GM19397 (cell line): ENCODE measurements around the gene TMTC3.
"Not testable (repeated sequence)": the region's sequence is repeated elsewhere in the genome, so short reads cannot be mapped to it uniquely, and the experiment has no call there.

Experiments used
- ATAC-seq: cut with Tn5 transposase; IDR thresholded peaks from one replicate; pipeline ENCODE4 v1.9.1; 2021; ENCODE audit warnings: mild to moderate bottlenecking, moderate library complexity; ENCODE audit not compliant: unreplicated experiment

Gene TMTC3

DNA sequence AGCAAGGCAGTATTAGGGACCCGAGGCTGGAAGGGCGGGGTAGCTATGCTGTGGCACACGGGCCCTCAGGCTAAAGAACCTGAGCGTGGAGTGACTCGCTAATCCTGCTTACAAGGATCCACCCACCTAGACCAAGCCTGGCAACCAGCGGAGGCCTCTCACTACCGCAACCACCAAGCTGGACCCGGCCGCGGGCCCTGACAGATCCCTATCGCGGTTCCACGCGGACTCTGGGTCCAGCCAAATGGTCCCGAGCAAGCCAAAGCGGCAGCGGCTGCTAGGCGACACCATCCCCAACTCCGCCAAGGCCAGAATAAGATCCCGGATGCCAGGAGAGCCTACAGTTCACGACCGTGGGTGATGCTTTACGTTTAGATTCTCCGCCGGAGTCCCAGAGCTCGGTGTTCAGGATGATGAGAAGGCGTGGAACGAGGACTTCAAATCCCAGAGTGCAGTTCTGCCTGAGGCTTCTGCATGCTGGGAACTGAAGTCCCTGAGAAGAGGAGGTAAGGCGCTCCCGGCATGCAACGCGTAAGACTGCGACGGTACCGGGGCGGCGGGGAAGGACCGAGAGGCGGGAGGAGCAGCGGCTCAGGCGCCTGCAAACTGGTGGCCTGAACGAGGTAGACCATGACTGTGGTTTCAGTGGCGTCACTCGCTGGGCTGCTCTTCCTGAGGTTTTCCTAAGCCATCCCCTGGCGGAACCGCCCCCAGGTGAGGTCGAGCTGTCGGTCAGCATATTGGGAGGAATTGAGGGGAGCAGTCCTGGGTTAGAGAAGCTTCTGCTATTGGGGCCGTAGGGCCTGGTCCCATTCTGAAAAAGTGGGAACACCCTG, at the start of gene TMTC3, which contains the start of gene CEP290:
TSS of gene TMTC3 (plus strand) at position 534 of the 836 bp plus-strand sequence. CDS start 6,009 bp downstream, outside the sequence.
TSS of gene CEP290 (minus strand) at position 315 of the 836 bp plus-strand sequence. CDS start 781 bp downstream, outside the sequence.
- ATAC-seq = peak; percentile 91

DNA sequence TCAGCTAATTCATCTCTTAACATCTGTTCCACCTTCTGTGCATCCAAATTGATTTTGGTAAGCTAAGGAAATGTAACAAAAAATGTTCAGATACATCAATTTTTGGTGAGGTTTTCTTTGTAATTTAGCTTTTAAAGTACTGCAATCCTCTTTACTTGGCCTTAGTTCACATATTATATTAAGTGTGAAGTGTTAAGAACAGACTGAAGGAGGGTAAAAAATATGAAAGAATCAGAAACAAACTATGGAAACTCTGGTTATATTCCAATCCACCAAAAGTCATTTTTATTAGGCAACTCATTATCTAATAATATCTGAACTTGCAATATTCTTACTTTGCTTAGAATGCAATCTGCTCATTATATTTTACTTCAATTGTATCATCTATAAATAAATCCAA, 49.3 kb upstream of the TMTC3 start:
- no peak for ATAC-seq

DNA sequence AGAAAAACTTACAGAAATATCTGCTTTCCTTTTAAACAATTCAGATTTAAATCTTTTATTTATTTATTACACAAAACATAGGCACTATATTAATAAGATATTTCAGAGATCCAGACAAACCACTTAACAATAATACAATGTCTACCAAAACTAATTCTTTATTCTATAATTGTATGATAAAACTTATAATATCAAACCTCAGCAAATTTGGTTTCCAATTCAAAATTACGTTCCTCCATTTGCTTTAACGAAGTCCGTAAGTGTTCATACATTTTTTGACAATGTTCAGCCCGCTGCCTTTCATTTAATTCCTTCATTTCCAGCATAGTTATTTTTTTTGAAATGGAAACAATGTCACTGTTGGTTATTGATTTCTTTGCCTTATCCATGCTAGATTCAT, 48.5 kb upstream of the TMTC3 start:
- no peak for ATAC-seq

DNA sequence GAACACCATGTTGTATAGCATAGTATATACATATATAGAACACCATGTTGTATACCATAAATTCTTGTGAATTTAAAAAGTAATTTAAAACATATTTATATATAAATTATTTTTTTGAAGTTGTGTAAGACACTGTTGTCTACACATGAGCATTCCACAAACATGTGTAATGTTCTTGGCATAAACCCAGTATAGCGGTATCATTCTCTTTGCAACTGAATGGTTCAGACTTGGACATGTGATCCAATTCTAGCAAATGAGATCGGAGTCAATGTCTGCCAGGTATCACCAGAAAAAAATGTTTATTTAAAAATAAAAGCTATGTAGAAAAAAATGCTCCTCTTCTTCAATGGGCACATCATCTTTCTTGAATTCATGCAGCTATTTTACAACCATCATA, 34.1 kb upstream of the TMTC3 start:
- no peak for ATAC-seq

DNA sequence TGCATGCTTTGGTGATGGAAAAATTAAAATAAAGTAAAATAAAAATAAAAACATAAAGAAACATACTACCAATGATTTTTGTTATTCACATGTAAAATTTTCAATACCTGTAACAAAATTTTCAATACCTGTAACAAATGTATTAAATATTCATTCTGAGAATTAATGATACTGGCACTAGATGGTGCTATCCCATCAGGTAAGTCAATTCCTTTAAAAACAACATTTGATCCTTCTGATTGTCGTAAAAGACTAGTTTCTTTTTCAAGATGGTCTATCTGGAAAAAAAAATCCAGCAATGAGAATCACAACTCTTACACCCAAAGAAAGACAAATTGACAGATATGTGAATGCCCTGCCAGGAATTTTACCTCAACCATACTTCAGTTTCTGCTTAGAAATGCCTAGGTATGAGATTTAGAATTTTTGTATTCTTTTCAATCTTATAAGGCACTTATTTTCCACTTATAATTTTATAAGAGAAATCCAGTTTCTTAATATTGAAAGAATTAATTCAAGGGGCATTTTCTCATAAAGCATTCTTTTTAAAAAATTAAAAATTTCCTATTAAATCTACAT, 30.9 kb upstream of the TMTC3 start:
- ATAC-seq = no peak

DNA sequence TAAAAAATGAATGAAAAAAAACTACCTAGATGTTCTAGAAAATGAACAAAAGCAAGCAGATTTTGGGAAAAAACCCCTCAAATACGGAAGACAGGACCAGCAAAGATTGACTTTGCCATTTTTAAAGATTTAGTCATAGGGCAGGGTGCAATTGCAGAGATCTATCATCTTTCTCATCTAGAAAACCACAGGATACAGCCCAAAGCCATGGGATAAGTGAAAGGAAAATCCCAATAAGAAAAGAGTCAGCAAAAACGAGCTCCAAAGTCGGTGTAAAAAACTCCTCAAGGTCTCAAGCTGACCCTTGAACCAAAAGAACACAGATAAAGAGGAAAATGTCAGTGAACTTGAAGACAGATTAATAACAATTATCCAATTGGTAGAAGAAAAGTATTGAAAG, 28.2 kb upstream of the TMTC3 start:
- ATAC-seq = no peak

DNA sequence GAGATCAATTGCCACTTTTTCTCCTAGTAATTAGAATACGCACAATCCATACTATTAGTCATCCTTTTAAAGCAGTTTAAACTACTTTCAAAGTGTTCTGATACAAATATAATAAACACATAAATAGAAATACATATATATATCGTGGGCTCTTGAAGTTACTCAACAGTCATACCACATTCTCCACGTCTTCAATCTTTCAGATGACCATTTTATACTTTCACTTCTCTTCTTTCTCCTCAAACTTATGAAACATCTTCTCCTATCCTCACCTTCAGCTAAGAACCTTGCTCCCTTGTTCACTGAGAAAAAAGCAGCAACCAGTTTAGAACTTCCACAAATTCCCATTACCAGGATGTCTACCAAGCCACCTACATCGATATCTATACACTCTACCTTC, 19.4 kb upstream of the TMTC3 start:
- ATAC-seq = no peak

DNA sequence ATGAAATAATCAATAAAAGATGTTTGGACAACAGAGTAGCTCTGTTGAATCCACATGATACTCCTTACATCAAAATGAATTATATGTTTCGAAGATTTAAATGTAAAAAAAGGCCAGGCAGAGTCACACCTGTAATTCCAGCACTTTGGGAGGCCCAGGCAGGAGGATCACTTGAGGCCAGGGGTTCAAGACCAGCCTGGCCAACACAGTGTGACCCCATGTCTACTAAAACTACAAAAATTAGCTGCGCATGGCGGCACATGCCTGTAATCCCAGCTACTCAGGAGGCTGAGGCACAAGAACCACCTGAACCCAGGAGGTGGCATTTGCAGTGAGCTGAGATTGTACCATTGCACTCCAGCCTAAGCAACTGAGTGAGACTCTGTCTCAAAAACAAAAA, 15.0 kb upstream of the TMTC3 start:
- ATAC-seq = no peak

DNA sequence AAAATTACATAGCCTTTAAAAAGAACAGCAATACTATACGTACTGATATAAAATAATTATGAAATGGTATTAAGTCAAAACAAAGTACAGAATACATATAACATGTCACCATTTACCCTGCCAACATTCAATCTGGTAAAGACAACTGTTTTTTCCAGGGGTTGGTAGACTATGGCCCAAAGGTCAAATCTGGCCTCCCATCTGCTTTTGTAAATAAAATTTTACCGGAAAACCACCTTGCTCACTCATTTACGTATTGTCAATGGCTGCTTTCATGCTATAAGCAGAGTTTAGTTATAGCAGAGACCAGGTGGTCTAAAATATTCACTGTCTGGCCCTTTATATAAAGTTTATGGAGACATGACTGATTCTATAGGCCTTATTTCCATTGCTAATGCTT, 14.3 kb upstream of the TMTC3 start:
- ATAC-seq = no peak

DNA sequence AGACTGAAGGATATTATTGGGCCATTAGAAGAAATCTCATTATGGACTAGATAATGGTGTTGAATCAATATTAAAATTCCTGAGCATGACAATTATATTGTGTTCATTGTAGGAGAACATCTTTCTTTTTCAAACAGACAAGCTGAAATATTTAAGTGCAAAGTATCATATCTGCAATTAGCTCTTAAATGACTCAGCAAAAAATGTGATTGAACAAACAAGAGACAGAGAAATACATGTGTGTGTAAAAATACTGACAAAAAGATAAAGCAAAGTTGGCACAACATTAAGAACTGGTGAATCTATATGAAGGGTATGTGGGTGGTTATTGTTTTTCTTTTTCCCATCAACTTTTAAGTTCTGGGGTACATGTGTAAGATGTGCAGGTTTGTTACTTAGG, 9.7 kb upstream of the TMTC3 start:
- no peak for ATAC-seq

DNA sequence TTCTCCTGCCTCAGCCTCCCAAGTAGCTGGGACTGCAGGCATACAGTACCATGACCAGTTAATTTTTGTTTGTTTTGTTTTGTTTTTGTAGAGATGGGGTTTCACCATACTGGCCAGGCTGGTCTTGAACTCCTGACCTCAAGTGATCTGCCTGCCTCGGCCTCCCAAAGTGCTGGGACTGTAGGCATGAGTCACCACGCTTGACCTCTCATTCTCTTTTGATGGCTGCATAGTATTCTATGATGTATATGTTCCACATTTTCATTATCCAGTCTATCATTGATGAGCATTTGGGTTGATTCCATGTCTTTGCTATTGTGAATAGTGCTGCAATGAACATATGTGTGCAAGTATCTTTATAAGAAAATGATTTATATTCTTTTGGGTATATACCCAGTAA, 8.9 kb upstream of the TMTC3 start:
- not testable (repeated sequence) for ATAC-seq

DNA sequence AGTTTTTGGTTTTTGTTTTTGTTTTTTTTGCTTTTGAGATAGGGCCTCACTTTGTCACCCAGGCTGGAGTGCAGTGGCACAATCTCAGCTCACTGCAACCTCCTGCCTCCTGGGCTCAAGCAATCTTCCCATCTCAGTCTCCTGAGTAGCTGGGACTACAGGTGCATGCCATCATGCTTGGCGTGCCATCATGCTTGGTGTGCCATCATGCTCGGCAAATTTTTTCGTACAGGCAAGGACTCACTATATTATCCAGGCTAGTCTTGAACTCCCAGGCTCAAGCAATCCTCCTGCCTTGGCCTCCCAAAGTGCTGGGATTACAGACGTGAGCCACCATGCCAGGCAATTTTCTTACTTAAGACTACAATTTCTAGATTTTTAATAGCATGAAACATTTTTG, 2.4 kb upstream of the TMTC3 start:
- ATAC-seq = not testable (repeated sequence)

DNA sequence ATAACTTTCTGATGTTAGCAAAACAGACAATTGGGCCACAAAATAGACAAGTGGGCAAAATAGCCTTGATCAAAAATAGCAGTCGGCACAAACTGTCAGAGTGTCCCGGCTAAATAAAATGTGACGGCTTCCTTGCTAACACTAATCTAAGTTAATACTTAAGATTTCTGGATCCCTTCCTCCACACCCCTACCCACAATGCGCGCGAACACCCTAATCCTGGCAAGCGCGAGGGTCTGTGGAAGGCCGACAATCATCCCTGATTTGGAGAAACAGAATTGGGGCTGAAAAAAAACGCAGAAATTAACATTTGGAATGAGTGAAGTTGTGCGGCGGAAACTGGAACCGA, 708 bp upstream of the TMTC3 start:
- ATAC-seq = no peak

DNA sequence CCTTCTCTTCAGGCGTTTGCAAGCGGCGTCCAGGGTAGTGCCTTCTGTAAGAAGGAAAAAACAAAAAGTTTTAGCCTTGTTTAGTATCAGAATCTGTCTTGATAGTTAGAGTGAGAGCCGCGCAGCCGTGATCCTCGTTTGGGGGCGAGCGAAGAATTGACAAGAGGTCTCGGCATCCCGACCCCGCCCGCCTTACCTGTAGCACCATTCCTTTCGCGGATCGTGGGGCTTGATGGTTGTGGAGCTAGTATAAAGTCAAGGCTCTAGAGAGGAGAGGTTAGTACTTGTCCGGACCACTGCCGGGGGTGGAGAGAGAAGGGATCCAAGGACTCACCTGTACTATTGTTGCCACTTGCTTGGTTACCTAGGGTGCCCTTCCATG, 494 bp downstream of the TMTC3 start:
- ATAC-seq = peak; percentile 1

DNA sequence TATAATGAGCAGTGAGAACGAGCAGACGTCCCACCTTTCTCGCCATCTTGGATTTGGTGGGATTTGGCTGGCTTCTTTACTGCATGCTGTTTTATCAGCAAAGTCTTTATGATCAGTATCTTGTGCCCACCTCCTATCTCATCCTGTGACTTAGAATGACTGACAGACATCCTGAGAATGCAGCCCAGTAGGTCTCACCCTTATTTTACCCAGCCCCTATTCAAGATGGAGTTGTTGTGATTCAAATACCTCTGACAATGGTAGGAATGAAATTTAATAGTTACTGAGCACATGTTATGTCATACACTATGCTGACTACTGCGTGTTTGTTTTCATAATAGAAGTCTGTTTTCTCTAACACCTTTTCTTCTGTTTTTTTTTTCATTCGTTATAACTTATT, 1.9 kb downstream of the TMTC3 start:
- no peak for ATAC-seq

DNA sequence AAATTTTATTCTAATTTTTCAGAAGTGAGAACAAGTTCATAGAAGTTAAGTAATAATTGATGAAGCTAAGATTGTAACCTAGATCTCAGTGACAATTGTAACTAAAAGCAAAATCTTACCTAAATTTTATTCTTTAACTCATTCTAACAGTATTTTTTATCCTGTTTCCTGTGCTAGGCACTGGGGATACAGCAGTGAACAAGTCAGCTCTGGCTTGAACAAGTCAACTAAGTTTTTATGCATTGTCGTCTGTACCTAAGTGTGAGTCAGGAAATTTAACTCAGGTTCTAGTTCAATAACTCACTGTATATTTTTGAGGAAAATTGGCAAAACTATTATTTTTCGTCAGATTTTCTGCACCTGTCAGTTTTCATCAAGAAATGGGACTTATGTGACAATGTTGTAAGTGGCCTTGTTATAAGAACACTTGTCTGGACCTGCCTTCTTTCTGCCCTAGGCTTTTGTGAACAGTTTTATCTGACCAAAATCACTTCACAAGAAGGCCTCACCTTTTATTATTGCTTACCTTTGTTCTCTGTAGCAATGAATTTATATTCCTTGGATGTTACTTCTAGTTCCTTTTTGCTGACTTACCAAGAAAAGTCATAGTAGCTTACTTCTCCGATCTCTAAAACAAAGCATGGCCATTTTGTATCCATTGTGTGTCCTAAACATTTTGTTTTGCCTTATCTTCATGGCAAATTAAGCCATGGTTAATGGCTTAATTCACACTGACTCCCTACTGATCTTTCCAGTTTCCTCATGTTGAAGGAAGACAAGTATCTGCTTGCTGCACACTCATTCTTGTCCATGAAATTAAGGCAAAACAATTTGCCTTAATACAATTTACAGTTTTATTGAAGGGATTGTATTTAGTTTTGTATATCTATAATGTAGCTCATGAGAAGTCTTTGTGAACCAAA, 2.7 kb downstream of the TMTC3 start:
- no peak for ATAC-seq

DNA sequence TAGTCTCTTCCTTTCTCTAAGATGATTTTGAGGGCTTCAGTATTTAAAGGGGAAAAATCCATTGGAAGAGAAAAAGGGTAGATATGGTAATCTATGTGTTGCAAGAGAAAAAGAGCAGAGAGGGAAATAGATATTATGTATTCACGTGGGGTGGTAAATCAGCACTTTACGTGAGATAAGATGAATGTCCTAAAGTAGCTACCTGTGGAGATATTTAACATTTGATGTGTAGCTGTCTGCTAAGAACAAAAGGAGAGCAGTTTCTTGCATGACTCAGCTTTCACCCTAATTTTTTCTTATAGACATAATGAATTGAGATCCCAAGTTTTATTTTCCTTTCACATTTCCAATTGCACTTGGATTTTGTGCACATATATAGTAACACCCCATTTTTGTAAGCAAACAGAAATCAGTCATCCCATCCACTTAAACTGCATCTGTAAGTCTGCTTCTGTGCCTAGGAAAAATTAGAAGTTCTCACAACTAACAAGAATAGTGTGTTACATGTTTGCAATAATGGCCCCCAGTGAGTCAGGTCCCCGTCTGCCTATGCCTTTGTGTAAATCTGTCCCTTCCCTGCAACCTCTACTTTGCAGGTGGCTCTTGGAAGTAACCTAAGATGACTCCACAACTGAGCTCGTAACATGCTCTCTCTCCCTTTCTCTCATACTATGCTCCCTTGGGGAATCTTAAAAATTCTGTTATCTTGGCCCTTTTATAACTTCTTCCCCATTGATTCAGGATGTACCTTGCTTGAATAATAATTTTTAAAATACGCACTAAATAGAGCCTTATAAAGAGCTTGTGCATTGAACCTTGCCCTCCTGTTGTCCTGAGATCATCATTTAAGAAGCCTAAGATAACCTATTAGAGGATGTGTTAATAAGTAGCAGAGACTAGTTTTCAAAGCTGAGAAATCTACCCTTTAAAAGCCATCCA, 3.7 kb downstream of the TMTC3 start:
- no peak for ATAC-seq

DNA sequence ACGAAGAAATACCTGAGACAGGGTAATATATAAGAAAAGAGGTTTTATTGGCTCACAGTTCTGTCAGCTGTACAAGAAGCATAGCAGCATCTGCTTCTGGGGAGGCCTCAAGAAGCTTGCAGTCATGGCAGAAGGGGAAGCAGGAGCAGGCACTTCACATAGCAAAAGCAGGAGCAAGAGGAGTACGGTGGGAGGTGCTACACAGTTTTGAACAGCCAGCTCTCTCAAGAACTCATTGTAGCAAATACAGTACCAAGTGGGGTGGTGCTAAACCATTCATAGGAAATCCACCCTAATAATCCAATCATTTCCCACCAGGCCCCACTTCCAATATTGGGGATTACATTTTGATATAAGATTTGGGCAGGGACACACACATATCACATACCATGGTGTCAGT, 8.0 kb downstream of the TMTC3 start:
- no peak for ATAC-seq

DNA sequence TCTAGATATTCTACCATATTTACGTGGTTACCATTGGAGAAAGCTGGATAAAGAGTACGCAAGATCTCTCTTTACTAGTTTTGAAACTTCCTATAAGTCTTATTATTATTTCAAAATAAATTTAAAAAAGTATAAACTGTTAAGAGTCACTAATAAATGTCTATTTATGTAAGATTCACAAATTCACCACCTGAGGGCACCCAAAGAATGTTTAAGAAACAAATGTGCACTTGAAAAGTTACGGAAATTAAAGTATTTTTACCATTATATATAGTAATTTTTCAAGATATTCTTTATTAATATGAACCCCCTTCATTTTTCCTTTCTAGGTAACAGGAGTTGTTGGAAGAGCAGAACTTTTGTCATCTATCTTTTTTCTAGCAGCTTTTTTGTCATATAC, 11.9 kb downstream of the TMTC3 start:
- no peak for ATAC-seq

DNA sequence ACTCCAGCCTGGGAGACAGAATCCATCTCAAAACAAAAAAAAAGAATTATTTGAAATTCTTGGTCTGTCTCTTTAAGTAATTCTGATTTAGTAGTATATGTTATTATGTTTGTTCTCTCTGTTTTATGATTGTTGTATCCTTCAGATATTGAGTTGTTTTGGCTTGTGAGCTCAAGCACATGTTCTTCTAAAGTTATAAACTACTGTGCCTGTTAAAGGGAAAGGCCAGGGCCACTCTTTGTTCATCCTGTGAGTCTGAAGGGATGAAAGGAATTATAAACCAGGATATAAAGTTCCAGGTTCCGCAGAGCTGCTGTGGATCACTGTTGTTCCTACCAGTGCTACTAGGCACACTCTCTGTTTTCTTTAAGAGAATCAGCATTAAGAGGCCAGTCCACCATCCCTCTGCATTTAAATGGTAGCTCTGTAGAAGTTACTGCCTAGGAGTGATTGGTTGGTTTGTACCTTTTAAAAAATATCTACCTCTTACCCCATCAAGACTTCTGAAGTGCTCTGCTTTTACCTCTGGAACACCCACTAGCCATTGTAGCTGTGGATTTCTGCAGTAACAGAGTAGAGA, 14.1 kb downstream of the TMTC3 start:
- no peak for ATAC-seq
